Prostate gland (tissue), 2 donors: Measurements from ENCODE around the gene MRPL53.

Experiments used
- POLR2A ChIP-seq: fragments of 450-650 bp; IDR thresholded peaks from one replicate; pipeline ENCODE4 v1.6.1; 2016; ENCODE audit warnings: antibody characterized with exemption, mild to moderate bottlenecking
- POLR2AphosphoS5 ChIP-seq: sonication (generic); formaldehyde crosslinking; IDR thresholded peaks from one replicate; pipeline ENCODE4 v1.6.1; 2017; ENCODE audit warnings: antibody characterized with exemption
- TF ChIP-seq, protein P1 (sequence below), 4 experiments: fragments of 200-600 bp in 2 of 4; fragments of 450-650 bp in 2 of 4; sonication (generic) in 2 of 4; IDR thresholded peaks; 1 replicate in 3 of 4; 2 replicates in 1 of 4; pipeline ENCODE4 v1.5.1; 2016 to 2019; ENCODE audit warnings: antibody characterized with exemption in 4 of 4, mild to moderate bottlenecking in 2 of 4, moderate library complexity in 2 of 4

DNA sequence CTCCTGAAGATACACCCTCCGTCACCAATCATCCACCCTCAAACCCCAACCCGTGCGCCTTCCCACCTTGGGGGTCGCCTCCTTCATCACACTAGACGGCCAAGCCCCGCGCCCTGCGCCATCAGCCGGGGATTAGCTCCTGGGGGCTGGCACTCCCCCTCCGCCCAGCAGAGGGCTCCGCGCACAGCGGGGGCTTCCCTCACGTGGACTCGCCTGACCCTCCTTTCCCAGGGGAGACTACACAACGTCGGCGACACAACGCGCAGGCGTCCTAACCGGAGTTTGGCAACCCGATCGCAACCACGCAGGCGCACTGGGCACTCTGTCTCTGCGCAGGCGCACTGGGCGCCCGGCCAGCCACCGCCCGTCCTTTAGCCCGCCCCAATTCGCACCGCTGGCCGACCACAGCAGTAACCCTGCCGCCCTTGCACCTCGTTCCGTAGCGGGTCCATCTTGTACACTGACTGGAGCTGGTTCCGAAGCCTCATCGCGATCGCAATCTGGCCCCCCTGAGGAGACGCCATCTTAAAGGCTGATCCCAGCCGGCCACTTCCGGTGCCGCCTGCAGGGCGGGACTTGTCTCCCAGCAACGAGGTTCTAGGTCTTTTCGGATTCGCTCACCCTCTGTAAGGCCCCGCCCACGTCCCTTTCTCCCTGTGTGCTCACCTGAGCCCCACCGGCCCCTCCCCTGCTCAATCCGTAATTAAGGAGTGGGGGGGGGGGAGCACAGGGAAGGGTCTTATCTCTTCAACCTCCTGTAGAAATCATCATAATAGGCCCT, 34.9 kb upstream of the MRPL53 start, which contains the start of gene PCGF1:
- TF ChIP-seq, protein P1, sequence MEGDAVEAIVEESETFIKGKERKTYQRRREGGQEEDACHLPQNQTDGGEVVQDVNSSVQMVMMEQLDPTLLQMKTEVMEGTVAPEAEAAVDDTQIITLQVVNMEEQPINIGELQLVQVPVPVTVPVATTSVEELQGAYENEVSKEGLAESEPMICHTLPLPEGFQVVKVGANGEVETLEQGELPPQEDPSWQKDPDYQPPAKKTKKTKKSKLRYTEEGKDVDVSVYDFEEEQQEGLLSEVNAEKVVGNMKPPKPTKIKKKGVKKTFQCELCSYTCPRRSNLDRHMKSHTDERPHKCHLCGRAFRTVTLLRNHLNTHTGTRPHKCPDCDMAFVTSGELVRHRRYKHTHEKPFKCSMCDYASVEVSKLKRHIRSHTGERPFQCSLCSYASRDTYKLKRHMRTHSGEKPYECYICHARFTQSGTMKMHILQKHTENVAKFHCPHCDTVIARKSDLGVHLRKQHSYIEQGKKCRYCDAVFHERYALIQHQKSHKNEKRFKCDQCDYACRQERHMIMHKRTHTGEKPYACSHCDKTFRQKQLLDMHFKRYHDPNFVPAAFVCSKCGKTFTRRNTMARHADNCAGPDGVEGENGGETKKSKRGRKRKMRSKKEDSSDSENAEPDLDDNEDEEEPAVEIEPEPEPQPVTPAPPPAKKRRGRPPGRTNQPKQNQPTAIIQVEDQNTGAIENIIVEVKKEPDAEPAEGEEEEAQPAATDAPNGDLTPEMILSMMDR (IDR thresholded peaks at IDR 0.05): peak in 2 of 4 experiments; percentile 7 to 24
- TF ChIP-seq POLR2A (peak; percentile 39), POLR2AphosphoS5 (peak; percentile 92)
